ENCODE data around the gene MIB1.
"Not testable (repeated sequence)": the region's sequence is repeated elsewhere in the genome, so short reads cannot be mapped to it uniquely, and the experiment has no call there.

MIB1 gene

GRCh38 chr18:21745231-21745630 is 4.6 kb downstream of the MIB1 start:
- DNase-seq = no peak

- no peak for DNase-seq
Observed at GRCh38 chr18:21747268-21747667, 6.7 kb downstream of the MIB1 start.

- DNase-seq = no peak
Observed at GRCh38 chr18:21747764-21748693, 7.4 kb downstream of the MIB1 start.

GRCh38 chr18:21757833-21758232 is 17.2 kb downstream of the MIB1 start:
- no peak for DNase-seq

- DNase-seq = no peak
Observed at GRCh38 chr18:21759836-21760235, 19.2 kb downstream of the MIB1 start.

GRCh38 chr18:21760321-21760720 is 19.7 kb downstream of the MIB1 start:
- DNase-seq = no peak

- no peak for DNase-seq
Observed at GRCh38 chr18:21761471-21762115, 21.0 kb downstream of the MIB1 start.

GRCh38 chr18:21762181-21762772 is 21.7 kb downstream of the MIB1 start:
- DNase-seq = no peak

- DNase-seq = no peak
Observed at GRCh38 chr18:21763846-21764646, 23.5 kb downstream of the MIB1 start.

- no peak for DNase-seq
Observed at GRCh38 chr18:21769206-21769605, 28.6 kb downstream of the MIB1 start.

- DNase-seq = no peak
Observed at GRCh38 chr18:21774722-21775121, 34.1 kb downstream of the MIB1 start.

- DNase-seq = no peak
Observed at GRCh38 chr18:21777814-21778213, 37.2 kb downstream of the MIB1 start.

- no peak for DNase-seq
Observed at GRCh38 chr18:21786526-21786925, 45.9 kb downstream of the MIB1 start.

- not testable (repeated sequence) for DNase-seq
Observed at GRCh38 chr18:21796089-21796488, 55.5 kb downstream of the MIB1 start.

GRCh38 chr18:21798126-21798525 is 57.5 kb downstream of the MIB1 start:
- DNase-seq = no peak

GRCh38 chr18:21799721-21800120 is 59.1 kb downstream of the MIB1 start:
- no peak for DNase-seq

GRCh38 chr18:21803495-21803894 is 62.9 kb downstream of the MIB1 start:
- no peak for DNase-seq

GRCh38 chr18:21805771-21806366 is 65.3 kb downstream of the MIB1 start:
- DNase-seq = no peak

- DNase-seq = no peak
Observed at GRCh38 chr18:21808185-21808584, 67.6 kb downstream of the MIB1 start.

GRCh38 chr18:21809725-21810124 is 69.1 kb downstream of the MIB1 start:
- DNase-seq = no peak

- no peak for DNase-seq
Observed at GRCh38 chr18:21815101-21815500, 74.5 kb downstream of the MIB1 start.

GRCh38 chr18:21820033-21820810 is 79.6 kb downstream of the MIB1 start:
- DNase-seq = no peak
